Endothelial cell (in vitro differentiated cells): ENCODE measurements around the gene CASQ1. TPM values are rescaled to one million over a fixed set of nuclear protein-coding genes. Genes with fewer than 3 reads are reported as not detected.

Source experiments
- DNase-seq: peaks from one replicate; pipeline ENCODE4 v3.0.0; 2021; ENCODE audit warnings: low spot score
- H3K27ac Mint-ChIP-seq: one replicate; pipeline ENCODE4 v1.8.0; 2021; ENCODE audit warnings: mixed read lengths, inconsistent platforms; ENCODE audit not compliant: unreplicated experiment
- H3K27me3 Mint-ChIP-seq: one replicate; pipeline ENCODE4 v1.8.0; 2021; ENCODE audit warnings: mild to moderate bottlenecking, moderate library complexity, mixed read lengths, inconsistent platforms; ENCODE audit not compliant: unreplicated experiment
- H3K36me3 Mint-ChIP-seq: one replicate; pipeline ENCODE4 v1.8.0; 2021; ENCODE audit warnings: mild to moderate bottlenecking, low read depth, mixed read lengths, inconsistent platforms; ENCODE audit not compliant: unreplicated experiment
- H3K4me1 Mint-ChIP-seq: one replicate; pipeline ENCODE4 v1.8.0; 2021; ENCODE audit warnings: mild to moderate bottlenecking, mixed read lengths, inconsistent platforms; ENCODE audit not compliant: unreplicated experiment
- H3K4me3 Mint-ChIP-seq: one replicate; pipeline ENCODE4 v1.8.0; 2021; ENCODE audit warnings: mild to moderate bottlenecking, mixed read lengths, inconsistent platforms; ENCODE audit not compliant: unreplicated experiment
- H3K9me3 Mint-ChIP-seq: one replicate; pipeline ENCODE4 v1.8.0; 2021; ENCODE audit warnings: mixed read lengths, inconsistent platforms; ENCODE audit not compliant: unreplicated experiment
- total RNA-seq: library from RNA; stranded (reverse); fragmentation: NEBNext Ultra II Directional; extraction: Animal tissue kit (Norgen Biotek cat#: 25700); gene quantifications from one replicate; pipeline ENCODE4 v1.2.1, GENCODE V29; 2021; ENCODE audit not compliant: unreplicated experiment
- TF ChIP-seq, protein P1 (sequence below): fragments of 200-600 bp; sonication (generic); IDR thresholded peaks from one replicate; pipeline ENCODE4 v1.5.0; 2021; ENCODE audit warnings: antibody characterized with exemption; ENCODE audit not compliant: unreplicated experiment

CASQ1 gene
- total RNA-seq, 1 donor from 2014 or later, result not detected

DNA sequence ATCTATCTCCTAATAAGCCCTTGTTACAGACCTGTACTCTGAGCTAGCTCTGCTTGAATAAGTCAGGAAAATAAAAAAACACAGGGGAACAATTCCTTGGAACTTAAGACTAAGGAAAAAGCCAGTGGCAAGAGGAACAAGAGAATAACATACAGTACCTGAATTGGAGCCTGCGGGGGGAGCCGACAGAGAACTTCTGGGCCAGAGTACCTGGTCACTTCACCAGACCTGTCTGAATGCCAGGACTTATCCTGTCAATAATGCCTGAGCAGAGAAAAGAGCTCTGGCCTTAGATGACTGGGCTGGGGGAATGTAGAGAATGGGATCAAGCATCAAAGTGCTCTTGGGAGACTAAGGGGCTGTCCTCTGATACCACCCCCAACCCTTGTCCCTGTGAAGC lies 29.9 kb downstream of the CASQ1 start:
- no peaks in the 10 kb centered on the region for H3K9me3 Mint-ChIP-seq
- peaks cover 61% of the 10 kb centered on the region for H3K36me3 Mint-ChIP-seq
- H3K4me3 Mint-ChIP-seq, result peak overlapping the region; percentile 43
- peaks cover 31% of the 10 kb centered on the region for H3K4me1 Mint-ChIP-seq
- peaks cover 6% of the 10 kb centered on the region for H3K27me3 Mint-ChIP-seq
- no peak for DNase-seq
- peak overlapping the region; percentile 81 for H3K27ac Mint-ChIP-seq
- TF ChIP-seq, protein P1, sequence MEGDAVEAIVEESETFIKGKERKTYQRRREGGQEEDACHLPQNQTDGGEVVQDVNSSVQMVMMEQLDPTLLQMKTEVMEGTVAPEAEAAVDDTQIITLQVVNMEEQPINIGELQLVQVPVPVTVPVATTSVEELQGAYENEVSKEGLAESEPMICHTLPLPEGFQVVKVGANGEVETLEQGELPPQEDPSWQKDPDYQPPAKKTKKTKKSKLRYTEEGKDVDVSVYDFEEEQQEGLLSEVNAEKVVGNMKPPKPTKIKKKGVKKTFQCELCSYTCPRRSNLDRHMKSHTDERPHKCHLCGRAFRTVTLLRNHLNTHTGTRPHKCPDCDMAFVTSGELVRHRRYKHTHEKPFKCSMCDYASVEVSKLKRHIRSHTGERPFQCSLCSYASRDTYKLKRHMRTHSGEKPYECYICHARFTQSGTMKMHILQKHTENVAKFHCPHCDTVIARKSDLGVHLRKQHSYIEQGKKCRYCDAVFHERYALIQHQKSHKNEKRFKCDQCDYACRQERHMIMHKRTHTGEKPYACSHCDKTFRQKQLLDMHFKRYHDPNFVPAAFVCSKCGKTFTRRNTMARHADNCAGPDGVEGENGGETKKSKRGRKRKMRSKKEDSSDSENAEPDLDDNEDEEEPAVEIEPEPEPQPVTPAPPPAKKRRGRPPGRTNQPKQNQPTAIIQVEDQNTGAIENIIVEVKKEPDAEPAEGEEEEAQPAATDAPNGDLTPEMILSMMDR, result no peak

DNA sequence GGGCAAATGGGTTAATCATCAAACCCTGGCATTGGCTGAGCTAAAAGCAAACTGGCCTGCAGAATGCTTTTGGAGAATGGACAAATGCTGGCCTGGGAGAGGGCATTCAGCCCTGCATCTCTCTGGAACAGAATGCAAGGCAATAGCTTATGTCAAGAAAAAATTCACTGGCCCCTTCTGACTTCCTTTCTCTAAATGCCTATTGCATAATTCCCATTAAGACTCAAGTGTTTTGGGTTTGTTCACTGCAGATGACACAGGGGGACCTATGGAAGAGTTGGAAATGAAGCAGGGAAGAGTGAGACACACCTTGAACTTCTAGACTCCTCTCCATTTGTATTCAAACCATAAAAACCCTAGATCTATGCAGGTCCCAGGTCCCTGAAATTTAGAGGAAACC lies 30.7 kb downstream of the CASQ1 start:
- Mint-ChIP-seq H3K4me1 (peaks cover 23% of the 10 kb centered on the region), H3K27ac (no peak overlapping the region), H3K4me3 (no peak overlapping the region), H3K9me3 (no peaks in the 10 kb centered on the region), H3K36me3 (peaks cover 53% of the 10 kb centered on the region), H3K27me3 (peaks cover 4% of the 10 kb centered on the region)
- TF ChIP-seq, protein P1, result no peak
- DNase-seq, result no peak

DNA sequence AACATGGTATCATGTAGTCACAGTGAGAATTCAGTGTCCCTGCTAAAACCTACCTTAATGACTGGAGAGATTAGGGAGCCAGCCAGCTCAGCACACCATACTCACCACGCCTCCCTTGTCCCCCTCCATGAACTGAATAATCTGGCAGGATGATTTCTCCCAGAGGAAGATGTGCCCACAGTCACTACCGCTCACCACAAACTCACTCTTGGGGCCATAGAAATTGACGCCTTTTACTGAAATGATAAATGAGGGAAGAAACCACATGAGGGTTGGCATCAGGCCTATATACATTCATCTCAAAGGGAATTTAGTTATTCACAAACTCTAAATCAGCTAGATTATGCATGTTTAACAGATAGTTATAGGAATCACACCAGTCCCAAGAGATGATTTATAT lies 32.2 kb downstream of the CASQ1 start:
- Mint-ChIP-seq H3K27ac (no peak overlapping the region), H3K4me1 (peaks cover 12% of the 10 kb centered on the region), H3K36me3 (peaks cover 44% of the 10 kb centered on the region), H3K9me3 (no peaks in the 10 kb centered on the region), H3K4me3 (no peak overlapping the region), H3K27me3 (peaks cover 2% of the 10 kb centered on the region)
- no peak for DNase-seq
- TF ChIP-seq, protein P1, result no peak

DNA sequence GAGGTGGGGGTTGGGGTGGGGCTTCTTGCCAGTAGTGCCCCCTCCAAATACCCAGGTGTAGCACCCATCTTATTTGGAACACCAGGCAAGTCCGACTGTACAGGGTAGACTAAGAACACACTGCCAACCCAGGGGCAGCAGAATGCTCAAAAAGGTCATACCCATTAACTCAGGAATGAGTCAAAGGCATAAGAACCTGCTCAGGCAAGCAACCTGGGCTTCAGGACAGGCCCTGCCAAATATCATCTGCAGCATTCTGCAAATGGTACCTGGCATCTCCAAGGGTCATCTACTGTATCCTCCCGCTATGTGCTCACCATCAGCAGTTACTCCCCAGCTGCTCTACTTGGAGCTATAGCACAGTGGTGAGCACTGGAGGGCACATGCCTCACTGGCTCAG lies 34.2 kb downstream of the CASQ1 start:
- DNase-seq, result no peak
- no peaks in the 10 kb centered on the region for H3K4me1 Mint-ChIP-seq
- H3K27ac Mint-ChIP-seq, result no peak overlapping the region
- H3K4me3 Mint-ChIP-seq, result no peak overlapping the region
- no peaks in the 10 kb centered on the region for H3K27me3 Mint-ChIP-seq
- no peaks in the 10 kb centered on the region for H3K9me3 Mint-ChIP-seq
- TF ChIP-seq, protein P1, result no peak
- H3K36me3 Mint-ChIP-seq, result peaks cover 41% of the 10 kb centered on the region

DNA sequence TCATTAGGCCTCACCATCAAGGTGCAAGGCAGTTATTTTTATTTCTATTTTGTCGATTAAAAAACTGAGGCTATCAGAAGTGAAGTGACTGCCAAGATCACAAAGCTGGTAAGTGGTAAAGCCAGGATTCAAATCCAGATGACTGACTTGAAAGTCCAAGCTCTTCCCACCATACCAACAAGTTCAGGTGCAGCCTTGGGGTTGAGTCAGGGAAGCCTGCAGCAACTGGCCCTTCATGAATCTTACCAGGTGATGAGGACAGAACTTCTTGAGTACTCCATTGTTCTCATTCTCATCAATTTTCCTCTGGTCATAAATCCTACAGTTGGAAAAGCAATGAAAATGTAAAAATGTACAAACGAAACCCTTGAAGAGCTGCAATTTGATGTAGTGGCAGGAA lies 35.0 kb downstream of the CASQ1 start:
- no peaks in the 10 kb centered on the region for H3K4me1 Mint-ChIP-seq
- DNase-seq, result no peak
- no peaks in the 10 kb centered on the region for H3K9me3 Mint-ChIP-seq
- no peaks in the 10 kb centered on the region for H3K27me3 Mint-ChIP-seq
- H3K36me3 Mint-ChIP-seq, result peaks cover 43% of the 10 kb centered on the region
- no peak overlapping the region for H3K27ac Mint-ChIP-seq
- TF ChIP-seq, protein P1, result no peak
- H3K4me3 Mint-ChIP-seq, result no peak overlapping the region
